Endothelial cell of umbilical vein (primary cell): ENCODE measurements around the gene TTC31.
A peak's percentile ranks its signal among the peaks of the same experiment; 100 is the strongest.

ENCODE experiments used
- EZH2 ChIP-seq: IDR thresholded peaks from 2 replicates; pipeline ENCODE4 v1.6.1; 2012; ENCODE audit warnings: borderline replicate concordance, low read depth, mild to moderate bottlenecking, moderate library complexity, low read length, inconsistent platforms; ENCODE audit not compliant: severe bottlenecking
- FOS ChIP-seq: IDR thresholded peaks from 2 replicates; pipeline ENCODE4 v1.6.1; 2011; ENCODE audit warnings: mild to moderate bottlenecking, low read length, moderate library complexity, borderline replicate concordance; ENCODE audit not compliant: insufficient read depth
- JUN ChIP-seq: IDR thresholded peaks from 2 replicates; pipeline ENCODE4 v1.6.1; 2011; ENCODE audit warnings: borderline replicate concordance, low read depth; ENCODE audit not compliant: insufficient read length, insufficient read depth
- MYC ChIP-seq: IDR thresholded peaks from one replicate; pipeline ENCODE4 v1.6.1; 2011; ENCODE audit warnings: mild to moderate bottlenecking, low read depth, low read length
- POLR2A ChIP-seq: IDR thresholded peaks from 2 replicates; pipeline ENCODE4 v1.6.1; 2012; ENCODE audit warnings: low read depth, mild to moderate bottlenecking, control low read depth, low read length
- POLR2AphosphoS5 ChIP-seq: IDR thresholded peaks from 2 replicates; pipeline ENCODE4 v1.6.1; 2012; ENCODE audit warnings: low read depth, mild to moderate bottlenecking, control low read depth, low read length, moderate library complexity; ENCODE audit not compliant: insufficient read depth
- TF ChIP-seq, protein P1 (sequence below), 2 donors: IDR thresholded peaks; 1 replicate in 1 of 2; 2 replicates in 1 of 2; pipeline ENCODE4 v1.5.1; 2011; ENCODE audit warnings: low read length in 2 of 2, mild to moderate bottlenecking in 2 of 2, moderate library complexity in 2 of 2, control low read depth in 1 of 2, inconsistent platforms in 1 of 2, low read depth in 1 of 2; ENCODE audit not compliant: insufficient read depth in 1 of 2; ENCODE audit errors: extremely low read depth in 1 of 2
- TF ChIP-seq, protein P2 (sequence below): IDR thresholded peaks from 2 replicates; pipeline ENCODE4 v1.6.1; 2011; ENCODE audit not compliant: insufficient read depth, insufficient read length

DNA sequence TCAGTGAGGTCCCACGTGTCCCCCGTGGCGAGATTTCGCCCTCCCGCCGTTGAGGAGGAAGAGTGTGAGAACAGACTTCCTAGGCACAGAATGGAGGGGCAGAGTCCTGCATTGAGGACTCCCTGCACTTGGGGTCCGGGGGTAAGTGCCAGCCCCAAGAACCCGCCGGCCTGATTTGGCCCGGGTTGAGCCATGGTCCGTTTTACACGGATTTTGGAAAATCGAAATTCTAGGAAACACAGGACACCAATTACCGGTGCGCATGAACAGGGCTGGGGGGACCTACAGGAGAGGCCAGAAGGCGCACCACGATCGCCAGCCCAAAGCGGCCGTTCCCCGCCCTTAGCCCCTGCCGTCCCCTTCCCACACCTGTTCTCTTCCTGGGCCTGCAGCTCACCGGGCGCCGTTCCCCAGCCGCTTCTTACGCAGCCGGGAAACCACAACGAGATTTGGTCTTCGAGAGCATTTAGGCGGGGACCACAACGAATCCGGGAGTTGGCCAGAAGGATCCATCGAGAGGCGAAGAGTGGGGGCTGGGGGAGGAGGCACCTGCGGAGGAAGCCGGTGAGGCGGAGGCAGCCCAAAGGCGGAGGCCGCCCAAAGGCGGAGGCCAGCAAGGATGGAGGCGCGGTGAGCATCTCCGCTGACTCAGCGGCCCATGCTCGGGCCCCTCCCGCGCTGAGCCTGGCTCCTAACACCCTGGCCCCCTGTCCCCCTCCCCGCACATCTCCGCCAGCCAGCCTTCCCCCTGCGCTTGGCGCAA lies 30.9 kb downstream of the TTC31 start:
- TF ChIP-seq, protein P1, sequence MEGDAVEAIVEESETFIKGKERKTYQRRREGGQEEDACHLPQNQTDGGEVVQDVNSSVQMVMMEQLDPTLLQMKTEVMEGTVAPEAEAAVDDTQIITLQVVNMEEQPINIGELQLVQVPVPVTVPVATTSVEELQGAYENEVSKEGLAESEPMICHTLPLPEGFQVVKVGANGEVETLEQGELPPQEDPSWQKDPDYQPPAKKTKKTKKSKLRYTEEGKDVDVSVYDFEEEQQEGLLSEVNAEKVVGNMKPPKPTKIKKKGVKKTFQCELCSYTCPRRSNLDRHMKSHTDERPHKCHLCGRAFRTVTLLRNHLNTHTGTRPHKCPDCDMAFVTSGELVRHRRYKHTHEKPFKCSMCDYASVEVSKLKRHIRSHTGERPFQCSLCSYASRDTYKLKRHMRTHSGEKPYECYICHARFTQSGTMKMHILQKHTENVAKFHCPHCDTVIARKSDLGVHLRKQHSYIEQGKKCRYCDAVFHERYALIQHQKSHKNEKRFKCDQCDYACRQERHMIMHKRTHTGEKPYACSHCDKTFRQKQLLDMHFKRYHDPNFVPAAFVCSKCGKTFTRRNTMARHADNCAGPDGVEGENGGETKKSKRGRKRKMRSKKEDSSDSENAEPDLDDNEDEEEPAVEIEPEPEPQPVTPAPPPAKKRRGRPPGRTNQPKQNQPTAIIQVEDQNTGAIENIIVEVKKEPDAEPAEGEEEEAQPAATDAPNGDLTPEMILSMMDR (IDR thresholded peaks at IDR 0.05; ENCODE audit: extremely low read depth in 1 of 2, insufficient read depth in 1 of 2, low read depth in 1 of 2, low read length in 2 of 2), result no peak
- TF ChIP-seq POLR2A (no peak), FOS (no peak), EZH2 (peak; percentile 89), MYC (no peak), POLR2AphosphoS5 (no peak), JUN (no peak)
- TF ChIP-seq, protein P2, sequence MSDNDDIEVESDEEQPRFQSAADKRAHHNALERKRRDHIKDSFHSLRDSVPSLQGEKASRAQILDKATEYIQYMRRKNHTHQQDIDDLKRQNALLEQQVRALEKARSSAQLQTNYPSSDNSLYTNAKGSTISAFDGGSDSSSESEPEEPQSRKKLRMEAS, result no peak
